Upper lobe of right lung (tissue), 1 donor: Measurements from ENCODE around the gene SEC63. TPM values are rescaled to one million over a fixed set of nuclear protein-coding genes. Genes with fewer than 3 reads are reported as not detected.
"Not testable (repeated sequence)": the region's sequence is repeated elsewhere in the genome, so short reads cannot be mapped to it uniquely, and the experiment has no call there.

Experiments
- ATAC-seq: fragments of 200-7000 bp; cut with Tn5 transposase; one replicate; pipeline ENCODE4 v1.9.1; 2020; ENCODE audit warnings: mild to moderate bottlenecking, moderate library complexity
- DNase-seq: peaks from one replicate; pipeline ENCODE4 v3.0.0-alpha.2; 2020
- H3K27ac ChIP-seq: fragments of 200-600 bp; one replicate; pipeline ENCODE4 v1.8.0; 2022
- H3K27me3 ChIP-seq: fragments of 200-600 bp; one replicate; pipeline ENCODE4 v1.8.0; 2022; ENCODE audit warnings: mild to moderate bottlenecking
- H3K36me3 ChIP-seq: fragments of 200-600 bp; one replicate; pipeline ENCODE4 v1.8.0; 2022
- H3K4me1 ChIP-seq: fragments of 200-600 bp; one replicate; pipeline ENCODE4 v1.8.0; 2022
- H3K4me3 ChIP-seq: fragments of 200-600 bp; one replicate; pipeline ENCODE4 v1.8.0; 2022; ENCODE audit warnings: mild to moderate bottlenecking
- H3K9me3 ChIP-seq: fragments of 200-600 bp; one replicate; pipeline ENCODE4 v1.8.0; 2022
- CTCF ChIP-seq: fragments of 200-600 bp; IDR thresholded peaks from one replicate; pipeline ENCODE4 v1.8.0; 2022; ENCODE audit warnings: antibody characterized with exemption
- intact Hi-C: fragments of 100-400 bp; cut with DNase I; formaldehyde crosslinking; loops from one replicate; pipeline ENCODE4 v1.11.0; 2022
- total RNA-seq: library from RNA; stranded (reverse); fragmentation: NEBNext Ultra II Directional; extraction: Animal tissue kit (Norgen Biotek cat#: 25700); gene quantifications from one replicate; pipeline ENCODE4 v1.2.1, GENCODE V29; 2021
- donor health status: DM: no; HTN: yes; CAD: no; lungs with severe emphysema.

Gene SEC63
- total RNA-seq, 1 donor from 2014 or later = 118 TPM

GRCh38 chr6:107877968-107878367, 80.0 kb downstream of the SEC63 start:
- Histone ChIP-seq H3K27ac (no peak overlapping the region), H3K27me3 (no peaks in the 10 kb centered on the region), H3K36me3 (peaks cover 93% of the 10 kb centered on the region), H3K9me3 (no peaks in the 10 kb centered on the region), H3K4me3 (no peak overlapping the region), H3K4me1 (no peaks in the 10 kb centered on the region)
- TF ChIP-seq CTCF = no peak
- intact Hi-C loops = no loop called here
- no peak for ATAC-seq
- DNase-seq = no peak

- no peak overlapping the region for H3K27ac ChIP-seq
- H3K36me3 ChIP-seq = peaks cover 67% of the 10 kb centered on the region
- H3K4me1 ChIP-seq = no peaks in the 10 kb centered on the region
- no peak for DNase-seq
- no peaks in the 10 kb centered on the region for H3K9me3 ChIP-seq
- no peaks in the 10 kb centered on the region for H3K27me3 ChIP-seq
- intact Hi-C loops = no loop called here
- TF ChIP-seq CTCF = no peak
- ATAC-seq = no peak
- H3K4me3 ChIP-seq = no peak overlapping the region
Measured at GRCh38 chr6:107871976-107872375, 86.0 kb downstream of the SEC63 start.

- intact Hi-C loops, H3K4me3 ChIP-seq, H3K4me1 ChIP-seq, DNase-seq, H3K9me3 ChIP-seq, ATAC-seq, H3K27ac ChIP-seq, H3K27me3 ChIP-seq: not testable (repeated sequence)
- H3K36me3 ChIP-seq = peaks cover 62% of the 10 kb centered on the region
Measured at GRCh38 chr6:107871512-107871911, 86.5 kb downstream of the SEC63 start.

GRCh38 chr6:107871016-107871415, 87.0 kb downstream of the SEC63 start:
- intact Hi-C loops = no loop called here
- no peak for DNase-seq
- no peak for TF ChIP-seq CTCF
- no peak overlapping the region for H3K4me3 ChIP-seq
- H3K36me3 ChIP-seq = peaks cover 57% of the 10 kb centered on the region
- no peaks in the 10 kb centered on the region for H3K27me3 ChIP-seq
- no peak overlapping the region for H3K27ac ChIP-seq
- no peaks in the 10 kb centered on the region for H3K4me1 ChIP-seq
- H3K9me3 ChIP-seq = no peaks in the 10 kb centered on the region
- ATAC-seq = no peak

- no peak for DNase-seq
- H3K4me1 ChIP-seq = no peaks in the 10 kb centered on the region
- no peak for TF ChIP-seq CTCF
- no peaks in the 10 kb centered on the region for H3K9me3 ChIP-seq
- peaks cover 51% of the 10 kb centered on the region for H3K36me3 ChIP-seq
- H3K4me3 ChIP-seq = no peak overlapping the region
- H3K27ac ChIP-seq = no peak overlapping the region
- H3K27me3 ChIP-seq = no peaks in the 10 kb centered on the region
- intact Hi-C loops = no loop called here
- no peak for ATAC-seq
Measured at GRCh38 chr6:107870381-107870780, 87.6 kb downstream of the SEC63 start.

- Histone ChIP-seq H3K4me3 (no peak overlapping the region), H3K27ac (no peak overlapping the region), H3K4me1 (no peaks in the 10 kb centered on the region), H3K9me3 (no peaks in the 10 kb centered on the region), H3K36me3 (peaks cover 46% of the 10 kb centered on the region), H3K27me3 (no peaks in the 10 kb centered on the region)
- ATAC-seq (no peak), DNase-seq (no peak)
- intact Hi-C loops = no loop called here
- TF ChIP-seq CTCF = no peak
Measured at GRCh38 chr6:107869871-107870270, 88.1 kb downstream of the SEC63 start.
